Measurements from ENCODE around the gene B4GALNT2.

- no peak for TF ChIP-seq CTCF (IDR thresholded peaks at IDR 0.05)
- TF ChIP-seq POLR2A (IDR thresholded peaks at IDR 0.05), result no peak
These were observed 25.4 kb upstream of the B4GALNT2 start for GRCh38 chr17:49107211-49107557.
